A549 (cell line): ENCODE data around the gene CYP26A1. TPM values are rescaled to one million over a fixed set of nuclear protein-coding genes. Genes with fewer than 3 reads are reported as not detected.
A peak's percentile ranks its signal among the peaks of the same experiment; 100 is the strongest.

ENCODE experiments used
- ATAC-seq, 2 experiments: fragments of 200-7000 bp in 1 of 2; fragments of >200 bp in 1 of 2; cut with Nextera tagmentation in 1 of 2; cut with Tn5 transposase in 1 of 2; 3 replicates each; pipeline versions ENCODE4 v1.8.0 to v1.9.1; 2018 to 2020; ENCODE audit warnings: mild to moderate bottlenecking in 1 of 2, moderate library complexity in 1 of 2
- CTCF ChIA-PET: fragments of 300-600 bp; sonication (Branson Sonifier 250); formaldehyde crosslinking; extraction: SDS; loops from one replicate; lab custom pipeline; 2021; ENCODE audit warnings: antibody characterized with exemption, inconsistent platforms; lab: Yijun Ruan, JAX
- POLR2A ChIA-PET: fragments of 350-600 bp; formaldehyde crosslinking; extraction: SDS; loops from one replicate; lab custom pipeline; 2021; ENCODE audit warnings: antibody characterized with exemption, inconsistent platforms; lab: Yijun Ruan, JAX
- DNase-seq, 2 experiments: peaks; one replicate each; pipeline versions ENCODE4 v3.0.0 to v3.0.0-alpha.2; 2011 to 2016; ENCODE audit warnings: low read depth in 1 of 2, low spot score in 1 of 2
- FAIRE-seq: peaks from 2 replicates; lab custom pipeline; 2011; peaks lifted over from hg19 to GRCh38; lab: Jason Lieb, UNC
- H3K27ac ChIP-seq, 2 experiments: fragments of >200 bp; sonication (Bioruptor Twin); formaldehyde crosslinking; 3 replicates each; pipeline ENCODE4 v1.5.1; 2016 to 2017
- H3K4me1 ChIP-seq: fragments of >200 bp; sonication (Bioruptor Twin); formaldehyde crosslinking; 3 replicates; pipeline ENCODE4 v1.6.1; 2016
- H3K4me2 ChIP-seq: fragments of >200 bp; sonication (Bioruptor Twin); formaldehyde crosslinking; 3 replicates; pipeline ENCODE4 v1.6.1; 2016
- H3K4me3 ChIP-seq: fragments of >200 bp; sonication (Bioruptor Twin); formaldehyde crosslinking; 3 replicates; pipeline ENCODE4 v1.5.1; 2016
- H3K9me3 ChIP-seq: fragments of >200 bp; sonication (Bioruptor Twin); formaldehyde crosslinking; 3 replicates; pipeline ENCODE4 v1.6.1; 2016
- CBX8 ChIP-seq: fragments of 200-600 bp; sonication (generic); IDR thresholded peaks from 2 replicates; pipeline ENCODE4 v1.6.1; 2016
- CHD2 ChIP-seq: fragments of 150-350 bp; IDR thresholded peaks from 2 replicates; pipeline ENCODE4 v1.6.1; 2014; ENCODE audit warnings: low read length; ENCODE audit not compliant: partially characterized antibody
- EHF ChIP-seq: fragments of 250-450 bp; sonication (Bioruptor Pico); IDR thresholded peaks from 2 replicates; pipeline ENCODE4 v1.5.0; 2020; ENCODE audit warnings: mild to moderate bottlenecking
- ESRRA ChIP-seq: fragments of 150-350 bp; IDR thresholded peaks from 2 replicates; pipeline ENCODE4 v1.6.1; 2014; ENCODE audit warnings: mild to moderate bottlenecking, low read length, borderline replicate concordance
- FOSL2 ChIP-seq, 2 experiments: fragments of 450-650 bp in 1 of 2; fragments of >200 bp in 1 of 2; sonication (Bioruptor Twin) in 1 of 2; formaldehyde crosslinking; IDR thresholded peaks; 2 replicates each; pipeline versions ENCODE4 v1.5.0 to v1.6.1; 2016 to 2020; ENCODE audit warnings: mild to moderate bottlenecking in 1 of 2, moderate library complexity in 1 of 2
- FOXS1 ChIP-seq: fragments of 250-450 bp; sonication (Bioruptor Pico); IDR thresholded peaks from 2 replicates; pipeline ENCODE4 v1.5.0; 2020; ENCODE audit warnings: mild to moderate bottlenecking, moderate library complexity
- GATA3 ChIP-seq: IDR thresholded peaks from 2 replicates; pipeline ENCODE4 v1.6.1; 2012; ENCODE audit warnings: borderline replicate concordance
- HEYL ChIP-seq: fragments of 250-450 bp; sonication (Bioruptor Pico); IDR thresholded peaks from 2 replicates; pipeline ENCODE4 v1.8.0; 2021; ENCODE audit warnings: mild to moderate bottlenecking, moderate library complexity
- HOXA7 ChIP-seq: fragments of 250-450 bp; sonication (Bioruptor Pico); IDR thresholded peaks from 2 replicates; pipeline ENCODE4 v1.5.0; 2020; ENCODE audit warnings: mild to moderate bottlenecking, moderate library complexity
- HOXB5 ChIP-seq: fragments of 250-450 bp; sonication (Bioruptor Pico); IDR thresholded peaks from 2 replicates; pipeline ENCODE4 v1.5.0; 2020; ENCODE audit warnings: mild to moderate bottlenecking, moderate library complexity
- JUNB ChIP-seq: fragments of >200 bp; sonication (Bioruptor Twin); formaldehyde crosslinking; IDR thresholded peaks from 2 replicates; pipeline ENCODE4 v1.6.1; 2016
- KDM1A ChIP-seq: fragments of 200-600 bp; sonication (generic); IDR thresholded peaks from 2 replicates; pipeline ENCODE4 v1.6.1; 2016; ENCODE audit warnings: low read depth, mild to moderate bottlenecking
- NPAS2 ChIP-seq: fragments of 250-450 bp; sonication (Bioruptor Pico); IDR thresholded peaks from 2 replicates; pipeline ENCODE4 v1.8.0; 2022; ENCODE audit warnings: mild to moderate bottlenecking, moderate library complexity, borderline replicate concordance
- NR3C1 ChIP-seq: fragments of >200 bp; sonication (Bioruptor Twin); formaldehyde crosslinking; IDR thresholded peaks from 3 replicates; pipeline ENCODE4 v1.6.1; 2017
- PHF8 ChIP-seq: fragments of 200-600 bp; sonication (generic); IDR thresholded peaks from 2 replicates; pipeline ENCODE4 v1.6.1; 2016; ENCODE audit warnings: low read depth, mild to moderate bottlenecking, antibody characterized with exemption, moderate library complexity, borderline replicate concordance
- POLR2A ChIP-seq: IDR thresholded peaks from 2 replicates; pipeline ENCODE4 v1.6.1; 2012; ENCODE audit warnings: mild to moderate bottlenecking, low read length
- RAD21 ChIP-seq, 2 experiments: fragments of >200 bp in 1 of 2; sonication (Bioruptor Twin) in 1 of 2; formaldehyde crosslinking in 1 of 2; IDR thresholded peaks in 1 of 2; conservative IDR thresholded peaks in 1 of 2; 2 replicates in 1 of 2; 3 replicates in 1 of 2; pipeline ENCODE4 v1.6.1; 2012 to 2018; ENCODE audit warnings: inconsistent platforms in 1 of 2
- REST ChIP-seq: fragments of 200-600 bp; sonication (generic); IDR thresholded peaks from 2 replicates; pipeline ENCODE4 v1.6.1; 2016; ENCODE audit warnings: antibody characterized with exemption, mild to moderate bottlenecking, moderate library complexity
- SMC3 ChIP-seq: fragments of >200 bp; sonication (Bioruptor Twin); formaldehyde crosslinking; IDR thresholded peaks from 3 replicates; pipeline ENCODE4 v1.6.1; 2018; ENCODE audit warnings: inconsistent platforms
- TFCP2L1 ChIP-seq: fragments of 250-450 bp; sonication (Bioruptor Pico); IDR thresholded peaks from 2 replicates; pipeline ENCODE4 v1.5.0; 2021; ENCODE audit warnings: mild to moderate bottlenecking
- ZC3H11A ChIP-seq: fragments of 450-650 bp; IDR thresholded peaks from 2 replicates; pipeline ENCODE4 v1.6.1; 2014; ENCODE audit warnings: antibody characterized with exemption, mild to moderate bottlenecking
- ZNF302 ChIP-seq: fragments of 250-450 bp; sonication (Bioruptor Pico); IDR thresholded peaks from 2 replicates; pipeline ENCODE4 v1.9.0; 2021; ENCODE audit warnings: inconsistent platforms, mild to moderate bottlenecking, moderate library complexity
- ZSCAN20 ChIP-seq: fragments of 250-450 bp; sonication (Bioruptor Pico); IDR thresholded peaks from 2 replicates; pipeline ENCODE4 v1.8.0; 2022; ENCODE audit warnings: mild to moderate bottlenecking, moderate library complexity
- WGBS: methylation state at CpG from one replicate; pipeline ENCODE4 v1.1.6; 2017; ENCODE audit errors: missing lambda C conversion rate; 5-methylcytosine and 5-hydroxymethylcytosine counted together
- polyA plus RNA-seq, 4 experiments: library from polyadenylated mRNA; depleted of rRNA in 3 of 4; stranded (reverse); fragments of >200 nt; fragmentation: RNase III in 1 of 4; extraction: RNeasy Plus Mini Kit Qiagen cat#74134 plus additional on column Dnase treatment in 1 of 4; gene quantifications; 2 replicates in 3 of 4; 3 replicates in 1 of 4; pipeline ENCODE4 v1.2.3, GENCODE V29; 2011 to 2017
- TF ChIP-seq, protein P1 (sequence below): fragments of 450-650 bp; IDR thresholded peaks from 2 replicates; pipeline ENCODE4 v1.6.1; 2014; ENCODE audit warnings: antibody characterized with exemption

Gene CYP26A1
- polyA plus RNA-seq, 2 of the 4 experiments (the other 2 are of a cell fraction): 1.3 to 7.2 TPM

DNA sequence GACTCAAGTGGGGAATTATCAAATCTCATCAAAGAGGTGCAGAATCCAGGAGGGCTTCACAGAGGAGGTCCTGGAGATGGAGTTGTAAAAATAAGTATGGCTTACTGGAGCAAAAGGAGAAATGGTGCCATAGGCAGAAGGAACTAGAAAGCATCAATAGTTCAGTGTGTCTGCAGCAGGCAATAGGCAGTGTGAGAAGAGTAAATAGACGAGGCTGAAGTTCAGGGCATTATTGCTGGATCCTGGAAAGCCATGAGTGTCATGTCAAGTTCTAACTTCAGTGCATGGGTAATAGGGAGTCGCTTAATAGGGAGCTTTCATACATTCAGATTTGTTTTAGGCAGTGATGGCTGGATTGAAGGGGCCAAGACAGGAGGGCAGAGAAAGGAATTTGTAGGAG lies 39.3 kb downstream of the CYP26A1 start:
- ChIA-PET POLR2A (no interaction called here), CTCF (interaction anchor here (1.2 kb wide), 1 partner anchor 32 kb away, joined by 5 read pairs; no protein-coding TSS in a partner anchor)
- no peak for FAIRE-seq
- H3K9me3 ChIP-seq: no peaks in the 10 kb centered on the region
- no peak for TF ChIP-seq HEYL
- no peak for TF ChIP-seq HOXB5
- no peak for TF ChIP-seq POLR2A
- no peak for TF ChIP-seq ZNF302 (CRISPR knock-in tag)
- TF ChIP-seq FOSL2 (IDR thresholded peaks at IDR 0.05): no peak
- no peak for TF ChIP-seq FOSL2 (CRISPR knock-in tag; IDR thresholded peaks at IDR 0.05)
- no peak for TF ChIP-seq KDM1A
- TF ChIP-seq EHF (CRISPR knock-in tag): no peak
- TF ChIP-seq REST: no peak
- no peak for TF ChIP-seq ZC3H11A
- TF ChIP-seq CHD2: no peak
- TF ChIP-seq CBX8: no peak
- no peak for TF ChIP-seq PHF8
- no peak for TF ChIP-seq ESRRA
- TF ChIP-seq ZSCAN20 (CRISPR knock-in tag): no peak
- no peak for TF ChIP-seq JUNB
- no peak for TF ChIP-seq HOXA7 (CRISPR knock-in tag)
- no peak for TF ChIP-seq NR3C1
- H3K4me2 ChIP-seq: no peak overlapping the region
- WGBS: 23% methylated on average over 2 of the region's 2 CpGs
- ATAC-seq: no peak
- no peak for DNase-seq
- H3K4me1 ChIP-seq: no peaks in the 10 kb centered on the region
- H3K27ac ChIP-seq: no peak overlapping the region
- no peak overlapping the region for H3K4me3 ChIP-seq

DNA sequence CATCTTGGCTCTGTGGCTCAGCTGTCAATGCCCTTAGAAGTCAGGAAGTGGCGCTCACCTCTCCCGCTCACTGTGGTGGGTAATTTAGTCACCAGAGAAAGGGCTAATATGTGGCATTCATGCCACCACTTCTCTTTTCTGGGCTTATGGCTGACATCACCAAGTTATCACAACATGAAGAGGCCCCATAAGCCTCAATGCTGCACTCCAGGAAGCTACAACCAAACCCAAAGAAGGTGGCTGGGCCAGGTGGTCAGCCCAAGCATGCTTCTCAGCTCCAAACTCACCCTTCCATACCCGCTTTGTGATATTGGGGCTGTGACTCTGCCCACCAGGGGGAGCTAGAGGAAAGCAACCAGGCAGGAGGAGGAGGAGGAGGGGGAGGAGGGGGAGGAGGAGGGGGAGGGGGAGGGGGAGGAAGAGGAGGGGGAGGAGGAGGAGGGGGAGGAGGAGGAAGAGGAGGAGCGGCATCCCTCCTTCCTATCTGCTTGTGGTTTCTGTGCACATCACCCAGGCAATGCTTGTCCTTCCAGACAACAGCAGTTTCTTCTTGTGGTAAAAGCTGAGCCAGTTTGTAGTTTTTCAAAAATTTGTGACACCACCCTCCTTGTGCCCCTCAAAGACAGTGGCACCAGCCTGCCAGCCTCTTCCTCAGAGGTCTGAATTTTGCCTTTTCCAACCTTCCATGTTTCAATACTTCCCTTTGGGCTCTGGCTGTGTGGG lies 42.1 kb downstream of the CYP26A1 start:
- ChIA-PET CTCF (interaction anchor here (0.7 to 2.1 kb wide), 12 partner anchors 11 to 212 kb away, joined by 3 to 15 read pairs (median 4); no protein-coding TSS in a partner anchor), POLR2A (interaction anchor here (1.1 kb wide), 1 partner anchor 171 kb away, joined by 3 read pairs; no protein-coding TSS in a partner anchor)
- 78% methylated on average over 4 of the region's 4 CpGs for WGBS
- Histone ChIP-seq H3K9me3 (no peaks in the 10 kb centered on the region), H3K27ac (0 out of 6 replicates have a peak overlapping the region, but pooled peaks of 1 of the 2 experiments have one; percentile 29), H3K4me2 (no peak overlapping the region), H3K4me3 (no peak overlapping the region), H3K4me1 (no peaks in the 10 kb centered on the region)
- FAIRE-seq (no peak), DNase-seq (peak; percentile 39 to 65), ATAC-seq (peak; percentile 56 to 76; a peak in 3 of 6 replicates)
- TF ChIP-seq HOXA7 (CRISPR knock-in tag): no peak
- TF ChIP-seq, protein P1, sequence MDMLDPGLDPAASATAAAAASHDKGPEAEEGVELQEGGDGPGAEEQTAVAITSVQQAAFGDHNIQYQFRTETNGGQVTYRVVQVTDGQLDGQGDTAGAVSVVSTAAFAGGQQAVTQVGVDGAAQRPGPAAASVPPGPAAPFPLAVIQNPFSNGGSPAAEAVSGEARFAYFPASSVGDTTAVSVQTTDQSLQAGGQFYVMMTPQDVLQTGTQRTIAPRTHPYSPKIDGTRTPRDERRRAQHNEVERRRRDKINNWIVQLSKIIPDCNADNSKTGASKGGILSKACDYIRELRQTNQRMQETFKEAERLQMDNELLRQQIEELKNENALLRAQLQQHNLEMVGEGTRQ: no peak
- TF ChIP-seq NPAS2: no peak
- TF ChIP-seq GATA3: no peak
- TF ChIP-seq TFCP2L1 (CRISPR knock-in tag): no peak
- peak; percentile 45; the same call in 1 of the 3 replicates for TF ChIP-seq SMC3
- no peak for TF ChIP-seq ZC3H11A
- TF ChIP-seq PHF8: no peak
- TF ChIP-seq FOXS1 (CRISPR knock-in tag): no peak
- TF ChIP-seq RAD21 (conservative IDR thresholded peaks at IDR 0.05 in 1 of 2, IDR thresholded peaks at IDR 0.05 in 1 of 2): peak; percentile 39 to 54; a peak in 3 of 5 replicates
